Measurements from ENCODE around the gene NFIA. TPM values are rescaled to one million over a fixed set of nuclear protein-coding genes. Genes with fewer than 3 reads are reported as not detected.

Gene NFIA
- total RNA-seq, 2 donors from 2014 or later, result 61.4 to 86.3 TPM

DNA sequence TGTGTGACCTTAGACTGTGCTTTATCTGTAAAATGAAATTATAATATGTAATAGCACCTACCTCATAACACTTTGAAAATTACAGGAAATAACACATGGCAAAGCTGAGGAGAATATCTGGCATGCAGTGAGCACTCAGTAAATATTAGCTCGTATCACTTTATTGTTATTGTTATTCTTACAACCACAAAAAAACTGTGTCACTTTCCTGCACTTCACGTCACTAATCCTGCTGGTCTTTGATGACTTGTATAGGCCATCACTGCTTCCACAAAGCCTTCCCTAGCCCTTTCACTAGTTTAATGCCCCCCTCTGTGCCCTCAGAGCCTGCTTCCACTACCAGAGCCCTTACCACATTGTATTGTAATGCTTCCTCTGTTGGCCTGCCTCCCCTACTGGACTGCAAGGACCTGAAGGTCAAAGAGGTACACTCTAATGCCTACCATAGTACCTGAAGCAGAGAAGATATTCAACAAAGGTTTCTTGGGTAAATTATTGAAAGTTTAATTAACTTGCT lies 231.6 kb downstream of the NFIA start:
- Histone ChIP-seq H3K36me3 (no peaks in the 10 kb centered on the region), H3K4me1 (replicated peaks) (no peaks in the 10 kb centered on the region), H3K27me3 (replicated peaks; ENCODE audit: insufficient read depth) (no peaks in the 10 kb centered on the region), H3K27ac (no peak overlapping the region), H3K9me3 (no peaks in the 10 kb centered on the region), H3K4me3 (no peak overlapping the region)
- 51% methylated on average over 2 of the region's 2 CpGs for WGBS
- intact Hi-C loops (cut with DNase I), result no loop called here
- no peak for DNase-seq (ENCODE audit: low spot score)
- TF ChIP-seq POLR2AphosphoS5 (IDR thresholded peaks at IDR 0.05) (no peak), POLR2A (IDR thresholded peaks at IDR 0.05) (no peak)

DNA sequence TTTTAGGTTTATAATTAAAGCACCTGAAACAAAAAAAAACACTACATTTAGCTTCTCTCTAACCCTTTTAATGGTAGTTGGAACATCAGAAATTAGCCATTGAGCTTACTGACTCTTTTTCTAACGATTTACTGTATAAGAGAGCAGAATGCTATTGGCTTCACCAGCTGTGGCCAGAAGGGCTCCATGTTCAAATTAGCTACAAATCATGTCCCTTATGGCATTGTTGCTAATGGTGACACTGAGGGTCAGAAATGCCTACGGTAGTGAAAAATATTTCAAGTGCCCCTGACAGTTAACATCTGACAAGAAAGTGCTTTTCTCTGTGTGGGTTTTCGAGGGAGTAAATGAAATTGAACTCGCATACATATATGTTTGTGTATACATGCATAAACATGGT lies 232.7 kb downstream of the NFIA start:
- H3K4me1 ChIP-seq (replicated peaks), result no peaks in the 10 kb centered on the region

DNA sequence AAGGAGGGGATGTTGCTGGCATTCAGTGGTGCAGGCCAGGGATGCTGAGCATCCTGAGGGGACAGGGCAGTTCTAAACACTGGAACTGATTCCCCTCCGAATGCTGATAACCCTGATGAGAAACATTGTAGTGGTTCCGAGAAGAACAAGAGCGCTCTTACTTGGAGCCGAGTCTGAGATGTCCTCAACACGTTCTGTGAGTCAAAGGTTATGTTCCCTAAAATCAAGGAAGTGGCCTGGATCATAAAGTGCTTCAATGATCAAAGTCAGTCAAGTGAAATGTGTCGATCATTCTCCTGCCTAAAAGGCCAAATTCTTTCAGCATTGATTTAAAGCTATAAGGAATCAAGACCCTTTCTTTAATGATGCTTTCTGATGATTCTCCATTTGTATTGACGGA lies 234.1 kb downstream of the NFIA start:
- Histone ChIP-seq H3K4me3 (no peak overlapping the region), H3K4me1 (replicated peaks) (no peaks in the 10 kb centered on the region), H3K27ac (no peak overlapping the region), H3K36me3 (no peaks in the 10 kb centered on the region), H3K27me3 (replicated peaks; ENCODE audit: insufficient read depth) (no peaks in the 10 kb centered on the region), H3K9me3 (no peaks in the 10 kb centered on the region)
- TF ChIP-seq POLR2A (IDR thresholded peaks at IDR 0.05) (no peak), POLR2AphosphoS5 (IDR thresholded peaks at IDR 0.05) (no peak)
- TF ChIP-seq, protein P1, sequence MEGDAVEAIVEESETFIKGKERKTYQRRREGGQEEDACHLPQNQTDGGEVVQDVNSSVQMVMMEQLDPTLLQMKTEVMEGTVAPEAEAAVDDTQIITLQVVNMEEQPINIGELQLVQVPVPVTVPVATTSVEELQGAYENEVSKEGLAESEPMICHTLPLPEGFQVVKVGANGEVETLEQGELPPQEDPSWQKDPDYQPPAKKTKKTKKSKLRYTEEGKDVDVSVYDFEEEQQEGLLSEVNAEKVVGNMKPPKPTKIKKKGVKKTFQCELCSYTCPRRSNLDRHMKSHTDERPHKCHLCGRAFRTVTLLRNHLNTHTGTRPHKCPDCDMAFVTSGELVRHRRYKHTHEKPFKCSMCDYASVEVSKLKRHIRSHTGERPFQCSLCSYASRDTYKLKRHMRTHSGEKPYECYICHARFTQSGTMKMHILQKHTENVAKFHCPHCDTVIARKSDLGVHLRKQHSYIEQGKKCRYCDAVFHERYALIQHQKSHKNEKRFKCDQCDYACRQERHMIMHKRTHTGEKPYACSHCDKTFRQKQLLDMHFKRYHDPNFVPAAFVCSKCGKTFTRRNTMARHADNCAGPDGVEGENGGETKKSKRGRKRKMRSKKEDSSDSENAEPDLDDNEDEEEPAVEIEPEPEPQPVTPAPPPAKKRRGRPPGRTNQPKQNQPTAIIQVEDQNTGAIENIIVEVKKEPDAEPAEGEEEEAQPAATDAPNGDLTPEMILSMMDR (IDR thresholded peaks at IDR 0.05), result no peak
- WGBS, result 92% methylated on average over 7 of the region's 7 CpGs
- intact Hi-C loops (cut with DNase I), result no loop called here
- no peak for DNase-seq (ENCODE audit: low spot score)

More for the DNA sequence above, 232.7 kb downstream of the NFIA start:
- Histone ChIP-seq H3K27ac (no peak overlapping the region), H3K27me3 (replicated peaks; ENCODE audit: insufficient read depth) (no peaks in the 10 kb centered on the region), H3K9me3 (no peaks in the 10 kb centered on the region), H3K36me3 (no peaks in the 10 kb centered on the region), H3K4me3 (no peak overlapping the region)
- DNase-seq (ENCODE audit: low spot score), result no peak
- no peak for TF ChIP-seq POLR2A (IDR thresholded peaks at IDR 0.05)
- no peak for TF ChIP-seq POLR2AphosphoS5 (IDR thresholded peaks at IDR 0.05)
- TF ChIP-seq, protein P1 (IDR thresholded peaks at IDR 0.05), result no peak
- intact Hi-C loops (cut with DNase I), result no loop called here
- 91% methylated on average over 4 of the region's 4 CpGs for WGBS

DNA sequence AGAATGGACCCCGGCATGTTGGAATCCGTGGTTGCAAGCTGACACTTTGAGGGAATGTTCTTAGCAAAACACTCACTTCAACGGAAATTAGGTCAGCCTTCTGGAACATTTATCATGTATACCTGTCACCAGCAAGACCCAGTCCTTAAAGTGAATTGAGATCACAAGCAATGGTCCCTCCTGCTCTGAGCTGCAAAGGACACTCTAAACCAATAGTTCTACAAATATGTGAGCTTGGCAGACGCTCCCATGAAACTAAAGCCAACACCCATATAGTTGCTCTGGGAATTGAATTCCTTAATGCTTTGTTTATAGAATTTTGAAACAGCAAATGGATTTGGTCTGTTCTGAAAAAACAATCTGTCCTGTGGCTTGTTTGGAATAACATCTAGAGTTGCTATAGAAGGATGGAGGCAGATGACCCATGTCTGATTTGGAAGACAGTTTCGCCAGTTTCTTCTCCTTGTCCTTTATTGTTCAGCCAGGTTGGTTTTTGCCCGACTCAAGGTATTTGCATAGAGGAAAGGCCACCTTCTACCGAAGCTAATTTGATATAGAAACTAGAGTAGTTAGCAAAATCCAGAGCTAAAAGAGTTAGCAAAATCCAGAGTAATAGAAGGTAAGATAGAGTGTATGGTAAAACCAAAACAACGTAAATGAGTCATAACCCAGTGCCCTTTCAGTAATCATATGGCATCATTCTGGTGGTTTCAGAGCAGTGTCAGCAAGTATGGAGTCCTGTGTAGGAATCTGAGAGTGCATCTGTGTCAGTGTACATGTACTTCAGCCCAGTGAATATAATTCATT lies 236.2 kb downstream of the NFIA start:
- DNase-seq (ENCODE audit: low spot score), result no peak
- Histone ChIP-seq H3K27me3 (replicated peaks; ENCODE audit: insufficient read depth) (no peaks in the 10 kb centered on the region), H3K9me3 (no peaks in the 10 kb centered on the region), H3K36me3 (no peaks in the 10 kb centered on the region), H3K4me3 (no peak overlapping the region), H3K4me1 (replicated peaks) (no peaks in the 10 kb centered on the region), H3K27ac (peak overlapping the region; percentile 6 to 14)
- 28% methylated on average over 8 of the region's 8 CpGs for WGBS
- intact Hi-C loops (cut with DNase I), result no loop called here
- TF ChIP-seq POLR2A (IDR thresholded peaks at IDR 0.05) (no peak), POLR2AphosphoS5 (IDR thresholded peaks at IDR 0.05) (peak; percentile 12)

DNA sequence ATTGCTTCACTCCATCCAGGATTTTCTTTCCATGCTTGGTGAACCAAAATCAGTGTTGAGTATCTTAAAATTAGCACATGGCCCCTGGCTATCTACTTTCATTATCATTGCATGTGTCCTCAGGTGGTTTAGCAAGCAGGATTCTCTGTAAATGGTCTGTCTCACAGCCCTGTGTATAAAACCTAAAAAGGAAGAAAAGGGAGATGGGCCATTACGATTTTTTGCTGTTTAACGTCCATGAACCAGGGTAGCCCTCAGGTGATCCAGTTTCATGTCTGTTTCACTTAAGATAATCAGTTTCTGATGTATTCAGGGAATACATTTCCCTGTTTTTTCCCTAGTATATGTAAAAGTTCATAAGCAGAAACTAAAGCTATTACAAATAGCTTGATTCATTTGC lies 238.2 kb downstream of the NFIA start:
- Histone ChIP-seq H3K4me1 (replicated peaks) (no peaks in the 10 kb centered on the region), H3K36me3 (no peaks in the 10 kb centered on the region), H3K4me3 (no peak overlapping the region), H3K27me3 (replicated peaks; ENCODE audit: insufficient read depth) (no peaks in the 10 kb centered on the region), H3K9me3 (no peaks in the 10 kb centered on the region), H3K27ac (no peak overlapping the region)
- TF ChIP-seq POLR2AphosphoS5 (IDR thresholded peaks at IDR 0.05) (no peak), POLR2A (IDR thresholded peaks at IDR 0.05) (no peak)
- TF ChIP-seq, protein P1 (IDR thresholded peaks at IDR 0.05), result no peak
- intact Hi-C loops (cut with DNase I), result loop anchor here (5.0 kb wide), 1 partner anchor 268 kb away; no protein-coding TSS in a partner anchor
- WGBS, result 84% methylated on average over 2 of the region's 2 CpGs
- DNase-seq (ENCODE audit: low spot score), result no peak

Data from prostate gland (tissue), 2 donors.